GM18867 (cell line): Measurements from ENCODE around the gene THUMPD3.

Experiments
- ATAC-seq: cut with Tn5 transposase; IDR thresholded peaks from one replicate; pipeline ENCODE4 v1.9.1; 2021; ENCODE audit warnings: mild to moderate bottlenecking, moderate library complexity; ENCODE audit not compliant: unreplicated experiment

The THUMPD3 gene

DNA sequence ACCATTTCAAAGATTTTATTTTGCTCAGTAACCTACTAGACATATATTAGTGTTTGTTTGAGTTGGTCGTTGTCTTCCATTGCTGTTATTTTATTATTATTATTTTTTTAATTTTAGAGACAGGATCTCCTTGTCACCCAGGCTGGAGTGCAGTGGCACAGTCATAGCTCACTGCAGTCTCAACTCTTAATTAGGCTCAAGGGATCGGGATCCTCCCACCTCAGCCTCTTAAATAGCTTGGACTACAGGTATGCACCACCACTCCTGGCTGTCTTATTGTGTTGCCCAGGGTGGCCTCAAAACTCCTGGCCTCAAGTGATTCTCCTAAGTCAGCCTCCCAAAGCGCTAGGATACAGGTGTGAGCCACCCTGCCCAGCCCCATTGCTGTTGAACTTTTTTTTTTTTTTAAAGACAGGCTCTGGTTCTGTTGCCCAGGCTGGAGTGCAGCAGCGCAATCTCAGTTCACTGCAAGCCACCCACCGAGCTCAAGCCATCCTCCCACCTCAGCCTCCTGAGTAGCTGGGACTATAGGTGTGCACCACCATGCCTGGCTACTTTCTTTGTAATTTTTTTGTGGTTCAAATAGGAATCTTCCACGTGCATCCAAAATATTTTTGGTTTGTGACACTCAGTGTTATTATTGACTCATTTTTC lies 52.8 kb downstream of the THUMPD3 start:
- ATAC-seq, result no peak

DNA sequence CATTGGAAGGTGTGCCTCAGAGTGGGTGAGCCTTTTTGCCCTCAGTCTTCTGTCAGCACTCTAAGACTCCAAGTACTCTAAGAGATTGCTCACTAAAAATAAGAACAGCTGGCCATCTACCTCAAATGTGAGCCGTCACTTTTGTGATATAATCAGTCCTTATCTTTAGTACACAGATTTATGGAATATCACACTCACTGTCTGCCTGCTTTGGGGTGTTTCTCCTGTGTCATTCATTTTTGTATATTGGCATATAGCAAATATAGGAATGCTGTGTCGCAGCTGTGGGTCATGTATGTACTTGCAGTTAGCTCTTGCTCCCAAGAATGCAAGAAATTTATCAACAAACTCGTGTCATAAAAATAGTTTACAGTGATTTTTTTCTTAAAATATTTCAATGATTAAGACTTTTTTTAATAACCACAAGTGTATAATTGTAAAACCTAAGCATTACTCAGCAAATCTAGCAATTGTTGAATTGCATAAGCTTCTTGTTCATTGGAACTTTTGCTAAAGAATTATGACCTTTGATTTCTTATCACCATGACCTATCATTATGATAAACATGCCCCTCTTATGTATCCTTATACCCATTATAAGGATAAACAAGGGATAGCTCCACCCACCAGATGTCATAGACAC lies 53.4 kb downstream of the THUMPD3 start:
- no peak for ATAC-seq

DNA sequence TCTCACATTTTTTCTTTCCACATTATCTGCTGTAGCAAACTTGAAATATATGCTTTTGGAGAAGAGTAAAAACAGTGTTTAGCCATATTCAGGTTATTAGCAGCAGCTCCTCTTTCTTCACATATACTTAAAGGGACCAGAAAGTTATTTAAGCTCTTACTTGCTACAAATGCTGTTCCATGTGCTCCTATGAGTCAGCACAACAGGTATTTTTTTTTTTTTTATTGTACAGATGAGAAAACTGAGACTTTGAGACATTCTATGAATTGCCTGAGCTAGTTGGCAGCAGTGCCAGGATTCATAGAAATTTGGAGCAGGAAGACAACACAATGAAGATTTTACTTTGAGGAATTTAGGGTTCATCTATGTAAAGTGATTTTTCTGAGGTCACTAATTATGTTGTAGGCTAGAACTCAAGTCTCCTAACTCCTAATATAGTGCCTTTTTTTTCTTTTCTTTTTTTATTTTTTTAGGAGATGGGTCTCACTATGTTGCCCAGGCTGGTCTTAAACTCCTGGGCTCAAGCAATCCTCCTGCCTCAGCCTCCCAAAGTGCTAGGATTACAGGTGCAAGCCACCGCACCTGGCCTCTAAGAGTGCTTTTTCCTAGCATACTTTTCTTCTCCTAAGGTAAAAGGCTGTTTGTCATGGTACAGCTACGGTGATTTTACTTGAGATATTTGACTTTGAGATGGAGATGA lies 58.1 kb downstream of the THUMPD3 start:
- ATAC-seq, result no peak

DNA sequence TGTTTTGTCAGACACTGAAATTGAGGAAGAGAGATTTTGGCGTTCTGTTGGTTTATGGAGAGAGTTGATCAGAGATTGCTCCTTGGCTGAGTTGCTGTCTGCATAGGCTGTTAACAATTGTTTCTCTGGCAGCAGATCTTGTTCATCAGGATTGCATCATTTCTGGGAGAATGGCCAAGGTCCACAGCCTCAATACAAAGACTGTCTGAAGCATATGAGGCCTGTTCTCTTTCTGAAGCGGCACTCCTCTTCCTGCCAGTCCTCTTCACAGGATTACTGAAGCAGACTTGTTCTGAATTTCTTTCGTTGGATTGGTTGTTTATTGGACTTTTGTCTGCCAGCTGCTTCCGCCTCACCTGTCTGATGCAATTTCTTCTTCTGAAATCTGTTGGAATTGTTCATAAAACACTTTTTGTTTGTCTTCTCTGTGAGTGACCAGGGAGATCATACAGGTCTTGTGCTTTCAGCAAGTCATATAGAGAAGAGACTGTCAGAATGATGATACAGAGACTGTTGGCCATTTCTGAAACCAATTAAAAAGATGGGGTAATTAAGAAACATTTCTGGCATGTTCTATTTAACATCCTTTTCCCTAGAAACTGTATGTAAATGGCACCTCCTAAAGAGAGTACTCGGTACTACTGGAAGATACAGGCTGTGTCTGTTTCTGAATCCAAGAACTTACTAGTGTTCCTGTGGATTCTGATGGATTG lies 60.0 kb downstream of the THUMPD3 start:
- ATAC-seq, result no peak

DNA sequence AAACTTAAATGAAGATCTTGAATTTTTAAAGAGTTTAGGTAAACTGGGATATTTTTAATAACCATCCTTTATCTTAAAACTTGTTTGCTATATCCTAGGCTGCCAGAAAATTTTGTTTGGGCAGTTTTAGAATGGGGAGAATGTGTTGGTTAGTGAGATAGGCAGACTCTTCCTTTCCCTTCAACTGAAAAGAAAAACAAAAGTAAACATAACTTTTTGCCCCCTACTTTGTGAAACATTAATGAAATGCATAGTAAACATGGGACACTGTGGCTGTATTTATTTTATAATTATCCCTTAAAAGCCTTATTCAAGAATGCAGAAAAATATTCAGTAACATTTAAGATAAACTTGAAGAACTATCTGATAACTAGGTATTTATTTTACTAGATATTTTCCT lies 65.6 kb downstream of the THUMPD3 start:
- no peak for ATAC-seq

DNA sequence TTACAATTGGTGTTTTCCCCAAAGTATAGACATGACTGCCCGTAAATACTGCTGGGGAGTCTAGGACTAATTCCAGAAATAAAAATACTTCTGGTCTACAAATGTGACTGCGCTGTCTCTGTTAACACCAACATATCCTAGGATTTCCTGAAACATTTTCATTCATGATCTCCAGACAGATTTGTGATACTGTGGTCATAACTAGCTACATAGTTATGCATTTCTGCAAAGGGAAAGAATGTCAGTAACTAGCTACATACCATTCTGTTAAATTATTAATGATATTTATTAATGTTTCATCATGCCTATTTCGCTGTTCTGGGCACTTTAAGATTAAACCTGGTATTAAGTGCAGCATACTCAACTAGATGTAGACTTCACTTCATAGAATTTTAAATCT lies 67.9 kb downstream of the THUMPD3 start:
- ATAC-seq, result no peak

DNA sequence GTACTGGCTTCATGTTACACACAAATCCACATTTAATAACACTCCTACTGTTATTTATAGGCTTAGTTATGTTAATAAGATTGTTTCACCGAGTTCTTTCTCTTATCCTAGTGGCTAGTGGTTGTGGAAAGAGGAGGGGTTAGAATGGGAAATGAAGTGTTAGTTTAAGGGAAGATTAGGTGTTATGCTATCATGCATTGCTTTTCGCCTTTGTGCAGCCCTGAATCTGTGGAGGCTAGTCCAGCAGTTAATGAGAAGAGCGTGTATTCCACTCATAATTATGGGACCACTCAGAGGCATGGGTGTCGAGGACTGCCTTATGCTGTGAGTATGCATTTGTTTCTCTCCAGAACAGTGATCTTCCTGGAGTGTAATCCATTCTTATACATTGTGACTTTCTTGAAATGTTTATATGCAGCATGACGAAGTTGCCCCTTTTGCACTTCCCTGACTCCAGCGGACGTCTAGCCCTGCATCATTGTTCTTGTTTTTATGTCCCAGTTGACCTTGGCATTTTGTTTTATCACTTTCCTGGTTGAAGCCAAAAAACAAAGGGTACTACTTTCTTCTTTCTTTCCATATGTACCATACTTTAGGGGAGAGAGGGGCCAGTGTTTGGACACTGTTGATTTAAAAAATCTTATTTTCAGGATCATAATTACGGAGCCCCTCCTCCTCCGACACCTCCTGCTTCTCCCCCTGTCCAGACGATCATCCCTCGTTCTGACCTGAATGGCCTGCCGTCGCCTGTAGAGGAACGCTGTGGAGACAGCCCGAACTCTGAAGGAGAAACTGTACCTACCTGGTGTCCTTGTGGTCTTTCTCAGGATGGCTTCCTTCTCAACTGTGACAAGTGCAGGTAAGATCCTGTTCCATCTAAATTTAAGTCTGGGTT lies 71.0 kb downstream of the THUMPD3 start:
- no peak for ATAC-seq

DNA sequence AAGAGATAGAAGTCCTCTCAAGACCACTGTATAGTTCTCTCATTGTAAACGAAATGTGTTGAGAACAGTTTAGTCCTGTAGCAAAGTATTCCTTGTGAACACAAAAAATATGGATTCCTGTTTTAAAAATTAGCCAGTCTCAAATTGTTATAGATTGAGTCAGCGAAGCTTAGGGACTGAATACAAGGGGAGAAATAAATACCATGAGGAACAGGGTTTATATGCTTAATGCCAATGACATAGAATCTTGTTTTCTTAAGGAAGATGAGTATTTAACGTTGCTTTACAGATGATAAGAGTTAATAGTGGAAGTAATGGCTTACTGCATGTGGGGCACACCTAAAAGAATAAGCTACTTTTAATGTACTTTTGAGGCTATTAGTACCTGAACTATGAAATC lies 72.5 kb downstream of the THUMPD3 start:
- no peak for ATAC-seq
